Activated T-helper 2 cell treated with anti-CD3 and anti-CD28 coated beads, Interferon-gamma antibody, Interleukin-2, Interleukin-4, amounts not matched to agents 10 μg/mL and 5 μg/mL and 100 μg/mL, durations not matched to agents 14 hours and 24 hours and 36 hours (primary cell): ENCODE measurements around the gene SCFD2. TPM values are rescaled to one million over a fixed set of nuclear protein-coding genes. Genes with fewer than 3 reads are reported as not detected.
"Not testable (repeated sequence)": the region's sequence is repeated elsewhere in the genome, so short reads cannot be mapped to it uniquely, and the experiment has no call there.

Source experiments
- DNase-seq: peaks from one replicate; pipeline ENCODE4 v3.0.0; 2021; ENCODE audit warnings: low spot score
- H3K27ac Mint-ChIP-seq: one replicate; pipeline ENCODE4 v1.8.0; 2021; ENCODE audit warnings: mixed read lengths
- H3K27me3 Mint-ChIP-seq: one replicate; pipeline ENCODE4 v1.8.0; 2021; ENCODE audit warnings: low read depth, mixed read lengths
- H3K36me3 Mint-ChIP-seq: one replicate; pipeline ENCODE4 v1.8.0; 2021; ENCODE audit warnings: low read depth, mixed read lengths
- H3K4me1 Mint-ChIP-seq: one replicate; pipeline ENCODE4 v1.8.0; 2021; ENCODE audit warnings: low read depth, mixed read lengths
- H3K4me3 Mint-ChIP-seq: one replicate; pipeline ENCODE4 v1.8.0; 2021; ENCODE audit warnings: low read depth, mild to moderate bottlenecking, moderate library complexity, mixed read lengths
- H3K9me3 Mint-ChIP-seq: one replicate; pipeline ENCODE4 v1.8.0; 2021; ENCODE audit warnings: mixed read lengths
- intact Hi-C: fragments of 100-400 bp; cut with micrococcal nuclease; formaldehyde crosslinking; loops from one replicate; pipeline ENCODE4 v1.15.1; 2023
- total RNA-seq: library from RNA; stranded (reverse); gene quantifications from 2 replicates; pipeline ENCODE4 v1.2.3, GENCODE V29; 2022

The SCFD2 gene
- total RNA-seq, 1 donor from 2014 or later, result 26.3 TPM

DNA sequence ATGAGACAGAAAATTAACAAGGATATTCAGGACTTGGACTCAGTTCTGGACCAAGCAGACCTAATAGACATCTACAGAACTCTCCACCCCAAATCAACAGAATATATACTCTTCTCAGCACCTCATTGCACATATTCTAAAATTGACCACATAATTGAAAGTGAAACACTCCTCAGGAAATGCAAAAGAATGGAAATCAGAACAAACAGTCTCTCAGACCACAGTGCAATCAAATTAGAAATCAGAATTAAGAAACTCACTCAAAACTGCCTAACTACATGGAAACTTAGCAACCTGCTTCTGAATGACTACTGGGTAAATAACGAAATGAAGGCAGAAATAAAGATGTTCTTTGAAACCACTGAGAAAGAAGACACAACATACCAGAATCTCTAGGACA is 333.0 kb downstream of the SCFD2 start:
- H3K9me3 Mint-ChIP-seq, result peaks cover 23% of the 10 kb centered on the region
- H3K27me3 Mint-ChIP-seq, H3K4me3 Mint-ChIP-seq, DNase-seq: not testable (repeated sequence)
- H3K27ac Mint-ChIP-seq, result peak overlapping the region; percentile 76
- peaks cover 29% of the 10 kb centered on the region for H3K36me3 Mint-ChIP-seq
- H3K4me1 Mint-ChIP-seq, result peaks cover 16% of the 10 kb centered on the region
- intact Hi-C loops, result loop anchor here (1.0 kb wide), 2 partner anchors 68 to 99 kb away; no protein-coding TSS in a partner anchor

GRCh38 chr4:53026233-53026632 is 339.6 kb downstream of the SCFD2 start:
- H3K4me1 Mint-ChIP-seq, result no peaks in the 10 kb centered on the region
- H3K27ac Mint-ChIP-seq, result no peak overlapping the region
- no peak overlapping the region for H3K4me3 Mint-ChIP-seq
- H3K36me3 Mint-ChIP-seq, result peaks cover 4% of the 10 kb centered on the region
- intact Hi-C loops, result no loop called here
- no peaks in the 10 kb centered on the region for H3K27me3 Mint-ChIP-seq
- DNase-seq, result no peak
- peaks cover under 1% of the 10 kb centered on the region for H3K9me3 Mint-ChIP-seq

GRCh38 chr4:53023677-53024299 is 342.1 kb downstream of the SCFD2 start:
- H3K9me3 Mint-ChIP-seq, result no peaks in the 10 kb centered on the region
- peaks cover 4% of the 10 kb centered on the region for H3K36me3 Mint-ChIP-seq
- no peak for DNase-seq
- H3K27ac Mint-ChIP-seq, result no peak overlapping the region
- intact Hi-C loops, result no loop called here
- H3K4me1 Mint-ChIP-seq, result peaks cover 3% of the 10 kb centered on the region
- no peaks in the 10 kb centered on the region for H3K27me3 Mint-ChIP-seq
- no peak overlapping the region for H3K4me3 Mint-ChIP-seq

DNA sequence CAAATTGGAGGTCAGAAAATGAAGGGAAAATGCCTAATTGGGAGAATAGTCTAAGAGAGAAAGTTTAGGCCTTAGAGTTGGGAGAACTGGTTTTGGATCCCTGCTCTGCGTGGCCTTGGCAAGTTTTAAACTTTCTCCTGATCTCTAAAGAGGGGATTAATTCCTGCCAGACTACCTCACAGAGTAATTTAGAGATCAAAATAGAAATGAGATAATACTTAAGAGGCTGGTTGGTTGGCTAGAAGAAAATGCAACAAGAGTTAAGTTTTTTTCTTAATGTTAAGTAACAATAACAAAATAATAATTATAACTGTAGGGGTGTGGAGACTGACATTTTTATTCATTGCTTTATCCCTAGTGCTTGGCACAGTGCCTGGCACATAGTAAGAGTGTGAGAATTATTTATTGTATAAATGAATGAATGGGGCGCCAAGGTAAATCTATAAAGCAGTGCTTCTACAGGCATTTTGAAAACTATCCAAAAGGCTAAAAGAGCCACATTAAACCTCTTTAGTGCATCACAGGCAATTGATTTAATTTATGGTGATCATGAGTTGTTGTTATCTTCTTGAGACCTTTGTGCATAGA is 343.3 kb downstream of the SCFD2 start:
- intact Hi-C loops, result no loop called here

GRCh38 chr4:53021754-53022512 is 343.9 kb downstream of the SCFD2 start:
- H3K36me3 Mint-ChIP-seq, result no peaks in the 10 kb centered on the region
- no peak overlapping the region for H3K4me3 Mint-ChIP-seq
- H3K27me3 Mint-ChIP-seq, result no peaks in the 10 kb centered on the region
- peaks cover 3% of the 10 kb centered on the region for H3K4me1 Mint-ChIP-seq
- no peak for DNase-seq
- no peak overlapping the region for H3K27ac Mint-ChIP-seq
- H3K9me3 Mint-ChIP-seq, result no peaks in the 10 kb centered on the region
- intact Hi-C loops, result no loop called here

More for the DNA sequence above, 343.3 kb downstream of the SCFD2 start:
- Mint-ChIP-seq H3K27me3 (no peaks in the 10 kb centered on the region), H3K36me3 (no peaks in the 10 kb centered on the region), H3K27ac (no peak overlapping the region), H3K4me3 (no peak overlapping the region), H3K9me3 (no peaks in the 10 kb centered on the region), H3K4me1 (peaks cover 3% of the 10 kb centered on the region)
- DNase-seq, result no peak

DNA sequence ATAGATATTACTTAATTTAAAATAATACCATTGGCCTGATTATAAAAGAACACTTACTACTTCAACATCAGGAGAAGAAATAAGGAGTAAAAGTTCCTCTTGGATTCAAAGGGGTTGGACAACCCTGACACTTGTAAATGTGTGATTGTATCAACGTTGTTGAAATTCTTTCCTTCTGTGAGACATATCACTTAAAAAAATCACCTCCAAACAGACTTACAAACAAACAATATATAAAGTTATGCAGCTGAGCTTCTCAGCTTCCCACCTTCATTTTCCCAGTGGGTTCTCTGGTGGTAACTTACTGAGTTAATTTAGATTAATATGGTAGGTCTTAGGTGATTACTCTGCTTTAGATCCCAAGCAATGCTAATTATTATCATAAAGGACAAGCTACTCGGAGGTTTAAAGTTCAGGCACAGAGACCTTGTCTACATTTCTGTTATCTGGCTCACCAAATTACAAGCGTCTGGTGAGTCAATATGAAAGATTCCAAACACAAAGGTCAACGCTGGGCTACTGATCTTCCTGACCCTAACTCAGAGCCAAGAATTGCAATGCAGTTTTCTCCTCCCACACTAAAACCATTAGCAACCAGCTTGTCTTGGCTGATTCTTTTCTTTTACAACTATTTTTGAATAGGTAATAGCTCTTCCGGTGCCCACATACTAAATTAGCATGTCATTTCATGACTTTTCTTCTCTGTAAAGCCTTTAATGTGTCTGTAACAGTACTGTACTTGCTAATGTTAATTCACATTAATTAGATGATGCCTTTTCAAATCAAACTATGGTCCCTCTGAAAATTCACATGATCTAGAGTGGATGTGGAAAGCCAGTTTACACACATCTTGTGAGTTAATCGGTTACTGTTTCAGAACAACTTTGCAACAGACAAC is 346.1 kb downstream of the SCFD2 start:
- peaks cover 3% of the 10 kb centered on the region for H3K4me1 Mint-ChIP-seq
- no peak for DNase-seq
- H3K27ac Mint-ChIP-seq, result no peak overlapping the region
- no peaks in the 10 kb centered on the region for H3K27me3 Mint-ChIP-seq
- H3K4me3 Mint-ChIP-seq, result no peak overlapping the region
- intact Hi-C loops, result loop anchor here (5.0 to 10.0 kb wide), 6 partner anchors 115 to 1215 kb away; partner anchors contain the start of gene FIP1L1
- no peaks in the 10 kb centered on the region for H3K9me3 Mint-ChIP-seq
- H3K36me3 Mint-ChIP-seq, result no peaks in the 10 kb centered on the region

- H3K36me3 Mint-ChIP-seq, result no peaks in the 10 kb centered on the region
- H3K27me3 Mint-ChIP-seq, result no peaks in the 10 kb centered on the region
- intact Hi-C loops, result loop anchor here (5.0 to 10.0 kb wide), 6 partner anchors 116 to 1216 kb away; partner anchors contain the start of gene FIP1L1
- H3K9me3 Mint-ChIP-seq, result no peaks in the 10 kb centered on the region
- H3K4me3 Mint-ChIP-seq, result no peak overlapping the region
- H3K4me1 Mint-ChIP-seq, result peaks cover 3% of the 10 kb centered on the region
- DNase-seq, result no peak
- no peak overlapping the region for H3K27ac Mint-ChIP-seq
Observed at GRCh38 chr4:53018471-53018870, 347.4 kb downstream of the SCFD2 start.

DNA sequence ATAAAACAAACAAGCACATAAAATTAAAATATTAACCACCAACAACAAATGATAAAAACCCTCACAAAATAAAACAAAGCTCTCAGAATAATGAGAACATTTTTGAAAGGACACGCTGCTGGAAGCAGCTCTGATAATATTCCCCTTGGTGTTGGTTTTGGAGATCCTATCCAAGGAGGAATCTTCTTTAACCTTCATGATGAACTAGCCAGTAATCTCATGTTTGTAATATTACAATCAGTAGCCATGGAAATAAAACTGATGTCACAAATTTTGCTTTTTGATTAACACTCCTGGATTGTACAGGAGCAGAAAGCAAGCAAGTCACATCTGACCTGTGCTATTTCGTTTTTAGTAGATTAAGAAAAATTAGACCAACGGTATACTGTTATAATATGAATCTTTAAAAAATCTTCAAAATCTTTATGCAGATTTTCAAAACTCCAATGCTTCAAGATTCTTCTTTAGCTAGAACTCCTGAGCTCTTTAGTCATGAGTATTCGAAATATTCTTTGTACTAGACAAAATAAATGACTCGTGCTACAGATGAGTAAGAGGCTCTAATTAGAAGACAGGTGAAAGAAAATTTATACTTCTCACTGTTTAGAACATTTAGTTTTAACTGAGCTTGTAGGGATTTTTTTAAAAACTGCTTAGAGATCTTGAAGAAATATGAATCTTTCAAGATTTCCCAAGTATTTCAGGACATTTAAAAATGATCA is 349.6 kb downstream of the SCFD2 start:
- Mint-ChIP-seq H3K27ac (no peak overlapping the region), H3K4me1 (peaks cover 25% of the 10 kb centered on the region), H3K36me3 (no peaks in the 10 kb centered on the region), H3K4me3 (no peak overlapping the region), H3K27me3 (no peaks in the 10 kb centered on the region), H3K9me3 (no peaks in the 10 kb centered on the region)
- DNase-seq, result no peak
- intact Hi-C loops, result loop anchor here (5.0 to 10.0 kb wide), 6 partner anchors 119 to 1219 kb away; partner anchors contain the start of gene FIP1L1

DNA sequence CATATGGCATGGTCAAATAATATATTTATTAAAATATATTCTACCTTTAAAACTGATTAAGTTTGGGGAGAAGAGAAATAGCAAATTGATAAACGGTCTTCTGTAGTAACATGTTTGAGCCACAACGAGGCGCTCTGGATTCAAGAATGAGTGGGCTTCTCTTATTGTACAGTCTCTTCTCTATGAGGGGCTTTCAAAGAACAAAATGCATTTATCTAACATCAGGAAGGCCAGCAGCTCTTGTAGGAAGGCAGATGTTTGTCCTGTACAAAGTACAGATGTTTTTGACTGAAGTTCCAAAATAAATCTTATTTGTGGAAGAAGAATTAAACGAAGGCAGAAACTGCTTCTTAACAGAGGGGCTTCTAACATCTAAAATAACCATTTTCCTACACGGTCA is 350.2 kb downstream of the SCFD2 start:
- Mint-ChIP-seq H3K27ac (no peak overlapping the region), H3K27me3 (no peaks in the 10 kb centered on the region), H3K4me3 (no peak overlapping the region), H3K4me1 (peaks cover 28% of the 10 kb centered on the region), H3K9me3 (no peaks in the 10 kb centered on the region), H3K36me3 (no peaks in the 10 kb centered on the region)
- DNase-seq, result no peak
- intact Hi-C loops, result loop anchor here (5.0 to 10.0 kb wide), 6 partner anchors 119 to 1219 kb away; partner anchors contain the start of gene FIP1L1

DNA sequence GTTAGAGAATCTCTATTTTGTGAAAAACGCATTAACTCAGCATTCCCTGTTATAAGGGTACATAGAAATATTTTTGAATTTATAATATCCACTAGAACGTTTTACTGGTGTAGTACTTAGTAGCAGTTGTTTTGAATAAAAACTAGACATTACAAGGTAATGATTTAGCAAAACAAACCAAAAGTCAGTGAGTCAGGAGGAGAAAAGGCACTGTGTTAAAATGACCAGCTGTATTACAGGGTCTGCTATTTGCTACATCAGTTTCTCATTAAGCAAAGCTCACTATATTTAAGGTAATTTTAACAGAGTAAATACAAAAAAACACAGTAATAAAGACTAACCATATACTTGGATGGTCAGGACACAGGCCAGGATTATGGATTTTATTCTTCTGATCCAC is 351.0 kb downstream of the SCFD2 start:
- H3K9me3 Mint-ChIP-seq, result no peaks in the 10 kb centered on the region
- no peak overlapping the region for H3K27ac Mint-ChIP-seq
- intact Hi-C loops, result loop anchor here (5.0 to 10.0 kb wide), 6 partner anchors 120 to 1220 kb away; partner anchors contain the start of gene FIP1L1
- no peaks in the 10 kb centered on the region for H3K27me3 Mint-ChIP-seq
- no peaks in the 10 kb centered on the region for H3K36me3 Mint-ChIP-seq
- H3K4me3 Mint-ChIP-seq, result no peak overlapping the region
- no peak for DNase-seq
- H3K4me1 Mint-ChIP-seq, result peaks cover 28% of the 10 kb centered on the region

DNA sequence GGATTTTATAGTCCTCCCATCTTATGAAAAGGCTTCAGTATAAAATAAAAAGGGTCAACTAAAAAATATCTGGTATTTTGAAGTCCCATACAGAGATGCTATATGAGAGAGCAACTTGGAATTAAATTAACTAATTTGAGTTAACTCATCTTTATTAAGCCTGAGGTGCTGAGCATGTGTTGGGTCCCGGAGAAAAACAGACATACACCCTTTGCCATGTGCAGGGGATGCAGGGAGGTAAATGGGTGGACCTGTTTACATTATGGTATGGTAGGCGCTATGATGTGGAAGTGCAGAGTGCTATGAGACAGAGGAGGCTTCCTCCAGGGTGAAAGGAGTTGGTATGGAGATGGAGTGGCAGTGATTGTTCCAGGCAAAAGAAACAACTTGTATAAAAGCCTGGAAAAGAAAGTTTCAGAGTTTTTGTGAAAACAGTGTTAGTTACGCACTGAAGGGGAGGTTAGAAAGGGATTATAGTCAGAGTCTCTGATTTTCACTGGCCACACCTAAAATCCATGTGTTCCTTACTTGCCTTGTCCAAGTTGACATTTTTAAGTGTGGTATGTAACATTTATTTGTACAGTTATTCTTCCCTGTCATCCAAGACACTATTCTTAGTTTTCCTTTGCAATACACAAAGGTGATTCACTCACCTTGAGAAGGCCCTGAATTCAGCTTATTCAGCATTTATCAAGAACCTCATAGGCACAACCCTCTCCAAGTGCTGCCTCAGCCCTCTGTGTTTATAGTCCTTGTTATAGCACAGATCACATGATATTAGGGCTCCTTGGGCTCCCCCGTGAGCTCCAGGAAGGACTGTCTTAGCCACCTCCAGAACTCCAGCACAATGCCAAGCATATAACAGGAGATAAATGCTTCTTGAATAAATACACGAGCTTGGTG is 351.7 kb downstream of the SCFD2 start:
- no peak overlapping the region for H3K27ac Mint-ChIP-seq
- DNase-seq, result no peak
- H3K4me1 Mint-ChIP-seq, result peaks cover 32% of the 10 kb centered on the region
- intact Hi-C loops, result loop anchor here (10.0 kb wide), 5 partner anchors 121 to 1221 kb away; partner anchors contain the start of gene FIP1L1
- H3K27me3 Mint-ChIP-seq, result no peaks in the 10 kb centered on the region
- no peak overlapping the region for H3K4me3 Mint-ChIP-seq
- no peaks in the 10 kb centered on the region for H3K36me3 Mint-ChIP-seq
- H3K9me3 Mint-ChIP-seq, result no peaks in the 10 kb centered on the region
